ENCODE results near the gene SNX9. TPM values are rescaled to one million over a fixed set of nuclear protein-coding genes. Genes with fewer than 3 reads are reported as not detected.

SNX9 gene
- total RNA-seq, 8 experiments from 2014 or later, result 8.5 to 32.0 (median 13.7) TPM

GRCh38 chr6:157859775-157860504 lies 36.9 kb downstream of the SNX9 start:
- in situ Hi-C loops (cut with MboI; ENCODE audit: low pct_unique_long_range_greater_than_20kb in 2 of 9, low sequenced_read_pairs in 9 of 9, unreplicated experiment in 9 of 9), result no loop called here

GRCh38 chr6:157860505-157860991 lies 37.5 kb downstream of the SNX9 start:
- WGBS, 10 experiments, result 25 to 100% (median 85%) methylated on average over 1 to 4 of the region's 4 CpGs
- Histone ChIP-seq H3K4me1 (replicated peaks in 1 of 2) (peaks cover 20 to 25% of the 10 kb centered on the region in 2 donors), H3K27ac (no peak overlapping the region), H3K4me3 (no peak overlapping the region)
- ATAC-seq (replicated peaks in 6 of 8), result peak in 1 of 8 experiments; percentile 23
- in situ Hi-C loops (cut with MboI; ENCODE audit: low pct_unique_long_range_greater_than_20kb in 2 of 9, low sequenced_read_pairs in 9 of 9, unreplicated experiment in 9 of 9), result no loop called here

More at GRCh38 chr6:157859775-157860504, 36.9 kb downstream of the SNX9 start:
- no peak for ATAC-seq (replicated peaks in 6 of 8)
- H3K27ac ChIP-seq, result no peak overlapping the region
- no peak overlapping the region for H3K4me3 ChIP-seq
- peaks cover 20 to 25% of the 10 kb centered on the region in 2 donors for H3K4me1 ChIP-seq (replicated peaks in 1 of 2)
- WGBS, 10 experiments, result 28 to 100% (median 79%) methylated on average over 2 to 7 of the region's 7 CpGs

GRCh38 chr6:157861184-157861583 lies 38.1 kb downstream of the SNX9 start:
- H3K4me3 ChIP-seq, result no peak overlapping the region
- peaks cover 20 to 25% of the 10 kb centered on the region in 2 donors for H3K4me1 ChIP-seq (replicated peaks in 1 of 2)
- 69 to 100% (median 95%) methylated on average over 1 to 4 of the region's 4 CpGs; no CpG with 5 or more reads in 1 of the 10 experiments for WGBS, 10 experiments
- H3K27ac ChIP-seq, result no peak overlapping the region
- ATAC-seq (replicated peaks in 6 of 8), result peak in 4 of 8 experiments; percentile 22 to 27 (median 24)
- in situ Hi-C loops (cut with MboI; ENCODE audit: low pct_unique_long_range_greater_than_20kb in 2 of 9, low sequenced_read_pairs in 9 of 9, unreplicated experiment in 9 of 9), result no loop called here

DNA sequence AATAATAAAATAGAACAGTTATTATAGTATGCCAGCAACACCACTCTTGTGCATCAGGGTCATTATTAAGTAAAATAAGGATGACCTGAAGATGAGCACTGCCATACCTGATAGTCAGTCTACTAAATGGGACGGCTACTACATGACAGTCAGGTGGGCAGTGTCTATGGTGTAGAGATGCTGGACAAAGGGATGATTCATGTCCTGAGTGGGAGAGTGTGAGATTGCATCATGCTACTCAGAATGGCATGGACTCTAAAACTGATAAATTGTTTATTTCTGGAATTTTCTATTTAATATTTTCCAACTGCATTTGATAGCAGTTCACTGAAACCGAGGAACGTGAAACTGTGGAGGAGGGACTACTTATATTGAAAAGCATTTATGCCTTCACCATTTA lies 38.8 kb downstream of the SNX9 start:
- WGBS, 10 experiments, result 48 to 88% (median 79%) methylated on average over 2 to 3 of the region's 3 CpGs; no CpG with 5 or more reads in 2 of the 10 experiments

GRCh38 chr6:157862706-157863105 lies 39.7 kb downstream of the SNX9 start:
- in situ Hi-C loops (cut with MboI; ENCODE audit: low pct_unique_long_range_greater_than_20kb in 2 of 9, low sequenced_read_pairs in 9 of 9, unreplicated experiment in 9 of 9), result no loop called here
- 0 to 100% (median 78%) methylated on average over 1 of the region's 1 CpG; no CpG with 5 or more reads in 2 of the 10 experiments for WGBS, 10 experiments
- ATAC-seq (replicated peaks in 6 of 8), result no peak
- peaks cover 20 to 26% of the 10 kb centered on the region in 2 donors for H3K4me1 ChIP-seq (replicated peaks in 1 of 2)
- H3K4me3 ChIP-seq, result no peak overlapping the region
- H3K27ac ChIP-seq, result no peak overlapping the region

More for the DNA sequence above, 38.8 kb downstream of the SNX9 start:
- H3K4me1 ChIP-seq (replicated peaks in 1 of 2), result peaks cover 20 to 25% of the 10 kb centered on the region in 2 donors
- H3K27ac ChIP-seq, result no peak overlapping the region
- H3K4me3 ChIP-seq, result no peak overlapping the region
- ATAC-seq (replicated peaks in 6 of 8), result peak in 7 of 8 experiments; percentile 40 to 99 (median 98)
- in situ Hi-C loops (cut with MboI; ENCODE audit: low pct_unique_long_range_greater_than_20kb in 2 of 9, low sequenced_read_pairs in 9 of 9, unreplicated experiment in 9 of 9), result no loop called here

- in situ Hi-C loops (cut with MboI; ENCODE audit: low pct_unique_long_range_greater_than_20kb in 2 of 9, low sequenced_read_pairs in 9 of 9, unreplicated experiment in 9 of 9), result no loop called here
Measured at GRCh38 chr6:157864185-157864761, 41.2 kb downstream of the SNX9 start.

DNA sequence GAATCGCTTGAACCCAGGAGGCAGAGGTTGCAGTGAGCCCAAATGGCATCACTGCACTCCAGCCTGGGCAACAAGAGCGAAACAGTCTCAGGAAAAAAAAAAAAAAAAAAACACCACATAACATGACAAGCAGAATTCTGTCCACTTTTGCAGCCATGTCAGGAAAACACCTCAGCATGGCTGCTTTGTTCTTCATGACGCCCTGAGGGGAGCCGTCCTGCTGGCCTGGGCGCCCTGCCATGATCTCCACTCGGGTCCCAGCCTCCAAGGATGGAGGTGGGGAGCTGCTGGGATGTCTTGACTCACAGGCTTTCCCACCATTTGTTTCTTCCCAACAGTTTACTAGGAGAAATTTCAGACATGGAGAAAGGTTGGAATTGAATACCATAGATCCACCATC lies 42.2 kb downstream of the SNX9 start:
- H3K27ac ChIP-seq, result no peak overlapping the region
- in situ Hi-C loops (cut with MboI; ENCODE audit: low pct_unique_long_range_greater_than_20kb in 2 of 9, low sequenced_read_pairs in 9 of 9, unreplicated experiment in 9 of 9), result no loop called here
- 80 to 100% (median 100%) methylated on average over 1 to 3 of the region's 6 CpGs; no CpG with 5 or more reads in 5 of the 10 experiments for WGBS, 10 experiments

More at GRCh38 chr6:157864185-157864761, 41.2 kb downstream of the SNX9 start:
- no peak for ATAC-seq (replicated peaks in 6 of 8)
- WGBS, 10 experiments, result 80 to 100% (median 94%) methylated on average over 1 to 8 of the region's 11 CpGs; no CpG with 5 or more reads in 2 of the 10 experiments
- no peak overlapping the region for H3K27ac ChIP-seq
- no peak overlapping the region for H3K4me3 ChIP-seq
- peaks cover 20 to 27% of the 10 kb centered on the region in 2 donors for H3K4me1 ChIP-seq (replicated peaks in 1 of 2)

DNA sequence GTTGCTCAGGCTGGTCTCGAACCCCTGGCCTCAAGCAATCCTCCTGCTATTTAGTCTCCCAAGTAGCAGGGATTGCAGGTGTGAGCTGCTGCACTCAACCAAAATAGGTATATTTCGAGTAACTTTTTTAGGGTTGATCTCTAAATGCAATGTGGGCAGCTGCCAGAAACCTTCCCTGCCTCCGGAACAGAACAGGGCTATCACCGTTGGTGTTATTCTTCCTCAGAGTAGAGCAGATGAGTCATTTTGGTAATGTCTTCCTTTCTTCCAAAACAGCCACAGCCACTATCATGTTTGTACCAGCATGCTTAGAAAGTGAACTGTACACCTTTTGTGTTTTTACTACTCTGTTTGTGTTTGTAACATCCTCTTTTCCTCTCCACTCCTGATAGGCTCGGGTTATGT lies 44.1 kb downstream of the SNX9 start:
- WGBS, 10 experiments, result 17 to 100% (median 78%) methylated on average over 1 to 5 of the region's 5 CpGs; no CpG with 5 or more reads in 1 of the 10 experiments
- no peak overlapping the region for H3K27ac ChIP-seq
- ATAC-seq (replicated peaks in 6 of 8), result peak in 7 of 8 experiments; percentile 56 to 65 (median 60)
- H3K4me3 ChIP-seq, result no peak overlapping the region
- peaks cover 8 to 11% of the 10 kb centered on the region in 2 donors for H3K4me1 ChIP-seq (replicated peaks in 1 of 2)
- in situ Hi-C loops (cut with MboI; ENCODE audit: low pct_unique_long_range_greater_than_20kb in 2 of 9, low sequenced_read_pairs in 9 of 9, unreplicated experiment in 9 of 9), result no loop called here

More for the DNA sequence above, 42.2 kb downstream of the SNX9 start:
- no peak for ATAC-seq (replicated peaks in 6 of 8)
- Histone ChIP-seq H3K4me3 (no peak overlapping the region), H3K4me1 (replicated peaks in 1 of 2) (peaks cover 20 to 27% of the 10 kb centered on the region in 2 donors)

GRCh38 chr6:157867981-157868380 lies 44.9 kb downstream of the SNX9 start:
- peaks cover 1 to 3% of the 10 kb centered on the region in 2 donors for H3K4me1 ChIP-seq (replicated peaks in 1 of 2)
- H3K4me3 ChIP-seq, result no peak overlapping the region
- H3K27ac ChIP-seq, result no peak overlapping the region
- in situ Hi-C loops (cut with MboI; ENCODE audit: low pct_unique_long_range_greater_than_20kb in 2 of 9, low sequenced_read_pairs in 9 of 9, unreplicated experiment in 9 of 9), result no loop called here
- ATAC-seq (replicated peaks in 6 of 8), result peak in 5 of 8 experiments; percentile 30 to 80 (median 72)

DNA sequence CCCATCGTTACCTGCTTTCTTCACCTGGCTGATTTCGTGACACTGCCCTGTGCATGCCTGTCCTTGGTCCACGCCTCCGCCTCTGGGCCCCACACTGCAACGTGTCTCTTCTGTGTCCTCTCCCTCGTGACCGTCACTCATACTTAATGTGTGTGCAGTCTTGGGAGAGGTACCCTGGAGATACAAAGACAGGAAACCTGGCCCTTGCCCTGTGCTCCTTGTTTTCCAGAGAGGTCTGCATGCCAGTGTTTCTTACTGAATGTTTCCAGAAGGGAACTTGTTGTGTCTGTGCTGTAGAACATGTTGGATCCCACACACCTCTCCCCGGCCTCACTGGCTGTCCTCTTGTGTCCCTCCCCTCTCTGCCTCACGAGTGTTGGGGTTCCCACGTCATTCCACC lies 45.8 kb downstream of the SNX9 start:
- ATAC-seq (replicated peaks in 6 of 8), result peak in 2 of 8 experiments; percentile 21 to 34
- WGBS, 10 experiments, result 85 to 100% (median 89%) methylated on average over 1 to 8 of the region's 10 CpGs; no CpG with 5 or more reads in 4 of the 10 experiments
- H3K4me1 ChIP-seq (replicated peaks in 1 of 2), result peaks cover 0 to 2% of the 10 kb centered on the region in 2 donors
- no peak overlapping the region for H3K4me3 ChIP-seq
- in situ Hi-C loops (cut with MboI; ENCODE audit: low pct_unique_long_range_greater_than_20kb in 2 of 9, low sequenced_read_pairs in 9 of 9, unreplicated experiment in 9 of 9), result no loop called here
- H3K27ac ChIP-seq, result no peak overlapping the region

- H3K27ac ChIP-seq, result no peak overlapping the region
- 91 to 100% (median 96%) methylated on average over 2 to 12 of the region's 19 CpGs for WGBS, 10 experiments
- ATAC-seq (replicated peaks in 6 of 8), result peak in 1 of 8 experiments; percentile 9
- H3K4me1 ChIP-seq (replicated peaks in 1 of 2), result peaks cover 0 to 2% of the 10 kb centered on the region in 2 donors
- in situ Hi-C loops (cut with MboI; ENCODE audit: low pct_unique_long_range_greater_than_20kb in 2 of 9, low sequenced_read_pairs in 9 of 9, unreplicated experiment in 9 of 9), result no loop called here
- H3K4me3 ChIP-seq, result no peak overlapping the region
Measured at GRCh38 chr6:157869673-157870302, 46.7 kb downstream of the SNX9 start.

DNA sequence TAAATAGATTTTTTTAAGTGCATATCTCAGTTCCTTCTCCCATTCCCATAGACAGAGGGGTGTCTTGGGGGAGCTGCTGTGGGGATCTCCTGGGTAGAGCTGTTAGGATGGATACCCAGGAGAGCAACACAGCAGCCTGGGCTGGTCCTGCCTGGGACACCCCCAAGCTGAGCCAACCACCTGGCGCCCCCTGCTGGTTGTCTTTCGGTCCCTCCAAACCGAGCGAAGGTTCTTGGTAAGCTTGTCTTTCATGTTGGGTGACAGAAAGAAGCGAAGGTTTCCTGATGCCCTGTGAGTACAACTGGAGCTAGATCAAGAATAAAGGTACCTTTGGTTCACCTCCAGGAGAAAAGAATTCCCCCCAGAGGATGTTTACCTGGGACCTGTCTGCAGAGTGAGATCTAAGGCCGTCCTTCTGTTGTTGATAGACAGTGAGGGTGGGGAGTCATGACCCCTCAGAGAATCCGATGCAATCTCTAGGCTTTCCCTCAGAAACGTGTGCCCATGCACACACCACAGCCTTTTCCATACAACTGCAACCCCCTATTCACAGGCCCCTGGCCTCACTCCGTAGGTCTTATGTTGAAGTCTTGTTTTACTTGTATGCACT lies 50.8 kb downstream of the SNX9 start:
- in situ Hi-C loops (cut with MboI; ENCODE audit: low pct_unique_long_range_greater_than_20kb in 2 of 9, low sequenced_read_pairs in 9 of 9, unreplicated experiment in 9 of 9), result no loop called here
- ATAC-seq (replicated peaks in 6 of 8), result peak; percentile 59 to 96 (median 78)
- H3K4me1 ChIP-seq (replicated peaks in 1 of 2), result peaks cover 0 to 2% of the 10 kb centered on the region in 2 donors
- no peak overlapping the region for H3K27ac ChIP-seq
- no peak overlapping the region for H3K4me3 ChIP-seq
- WGBS, 10 experiments, result 28 to 89% (median 70%) methylated on average over 2 to 6 of the region's 9 CpGs; no CpG with 5 or more reads in 3 of the 10 experiments
